ENCODE data around the gene PTTG1.

Gene PTTG1

DNA sequence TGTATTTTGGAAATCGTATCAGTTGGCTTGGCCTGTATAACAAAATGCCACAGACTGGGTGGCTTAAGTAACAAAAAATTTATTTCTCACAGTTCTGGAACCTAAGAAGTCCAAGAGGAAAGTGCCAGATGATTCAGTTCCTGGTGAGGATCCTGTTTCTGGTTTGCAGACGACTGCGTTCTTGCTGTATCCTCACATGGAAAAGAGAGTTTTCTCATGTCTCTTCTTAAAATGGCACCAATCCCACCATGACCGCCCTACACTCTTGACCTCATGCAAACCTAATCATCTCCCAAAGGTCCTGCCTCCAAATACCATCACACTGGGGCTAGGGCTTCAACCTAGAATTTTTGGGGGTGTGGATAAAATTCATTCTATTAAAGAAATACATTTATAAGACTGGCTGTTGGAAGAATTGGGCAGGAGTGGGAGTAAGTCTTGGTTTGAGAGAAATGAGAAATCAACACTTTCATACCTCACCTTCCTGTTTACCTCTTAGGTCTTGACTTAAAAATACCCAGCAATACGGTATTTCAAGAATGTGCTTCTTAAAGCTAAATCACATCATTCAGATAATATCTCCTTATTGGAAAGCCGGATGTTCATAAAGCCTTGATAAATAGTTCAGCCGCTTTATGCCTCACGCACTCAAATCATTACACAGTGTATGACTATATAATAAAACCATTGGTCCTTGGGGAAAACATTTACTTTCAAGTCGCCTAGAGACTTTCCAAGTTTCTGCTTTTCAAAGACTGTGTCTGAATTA, 28.7 kb downstream of the PTTG1 start:
- peak; percentile 81 for FAIRE-seq
- no peak for DNase-seq (ENCODE audit: extremely low spot score, insufficient read length, low read depth)

GRCh38 chr5:160451281-160451680, 29.6 kb downstream of the PTTG1 start:
- peak; percentile 35 for FAIRE-seq

DNA sequence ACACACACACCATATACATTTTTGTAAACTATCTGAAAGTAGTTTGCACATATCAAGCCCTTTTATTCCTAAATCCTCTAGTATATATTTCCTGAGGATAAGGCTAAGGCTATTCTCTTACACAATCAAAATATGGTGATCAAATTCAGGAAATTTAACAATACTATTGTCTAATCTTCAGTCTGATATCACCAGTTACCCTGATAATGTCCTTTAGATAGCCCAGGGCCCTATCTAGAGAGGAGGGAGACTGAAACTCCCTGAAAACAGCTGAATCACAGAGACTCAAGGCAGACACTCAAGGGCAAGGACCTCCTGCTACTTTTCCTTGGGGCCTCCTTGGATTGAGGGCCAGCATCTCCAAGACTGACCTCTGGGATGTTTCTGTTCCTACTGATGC, 30.4 kb downstream of the PTTG1 start:
- DNase-seq (ENCODE audit: extremely low spot score, insufficient read length, low read depth) = no peak
- FAIRE-seq = no peak

More at GRCh38 chr5:160451281-160451680, 29.6 kb downstream of the PTTG1 start:
- DNase-seq (ENCODE audit: extremely low spot score, insufficient read length, low read depth) = no peak

DNA sequence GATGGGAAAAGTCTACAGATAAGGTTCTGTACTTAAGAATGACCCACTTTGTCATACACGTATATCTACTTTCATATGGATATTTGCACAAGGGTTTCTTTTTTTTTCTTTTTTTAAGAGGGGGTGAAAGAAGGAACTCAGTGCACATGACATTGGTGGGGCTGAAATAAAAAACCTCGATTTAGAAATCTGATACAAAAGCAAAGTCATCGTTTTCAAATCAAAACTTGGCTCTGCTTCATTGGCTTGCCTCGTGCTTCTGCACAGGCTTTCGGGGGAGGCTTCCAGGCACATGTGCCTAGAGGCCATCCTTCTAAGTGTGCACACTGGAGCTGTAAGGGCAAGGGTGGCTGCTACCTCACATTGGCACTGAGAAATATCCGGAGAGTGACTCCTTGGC, 31.1 kb downstream of the PTTG1 start:
- no peak for DNase-seq (ENCODE audit: extremely low spot score, insufficient read length, low read depth)
- FAIRE-seq = peak; percentile 63

GRCh38 chr5:160453751-160454150, 32.1 kb downstream of the PTTG1 start:
- DNase-seq (ENCODE audit: extremely low spot score, insufficient read length, low read depth) (no peak), FAIRE-seq (no peak)

- FAIRE-seq (peak; percentile 52), DNase-seq (ENCODE audit: extremely low spot score, insufficient read length, low read depth) (no peak)
These were observed 33.9 kb downstream of the PTTG1 start for GRCh38 chr5:160455600-160455999.

- FAIRE-seq = no peak
- DNase-seq (ENCODE audit: extremely low spot score, insufficient read length, low read depth) = no peak
These were observed 35.0 kb downstream of the PTTG1 start for GRCh38 chr5:160456480-160457177.

- no peak for DNase-seq (ENCODE audit: extremely low spot score, insufficient read length, low read depth)
- no peak for FAIRE-seq
These were observed 35.6 kb downstream of the PTTG1 start for GRCh38 chr5:160457252-160457651.

- FAIRE-seq (peak; percentile 75), DNase-seq (ENCODE audit: extremely low spot score, insufficient read length, low read depth) (no peak)
These were observed 37.4 kb downstream of the PTTG1 start for GRCh38 chr5:160458806-160459800.

DNA sequence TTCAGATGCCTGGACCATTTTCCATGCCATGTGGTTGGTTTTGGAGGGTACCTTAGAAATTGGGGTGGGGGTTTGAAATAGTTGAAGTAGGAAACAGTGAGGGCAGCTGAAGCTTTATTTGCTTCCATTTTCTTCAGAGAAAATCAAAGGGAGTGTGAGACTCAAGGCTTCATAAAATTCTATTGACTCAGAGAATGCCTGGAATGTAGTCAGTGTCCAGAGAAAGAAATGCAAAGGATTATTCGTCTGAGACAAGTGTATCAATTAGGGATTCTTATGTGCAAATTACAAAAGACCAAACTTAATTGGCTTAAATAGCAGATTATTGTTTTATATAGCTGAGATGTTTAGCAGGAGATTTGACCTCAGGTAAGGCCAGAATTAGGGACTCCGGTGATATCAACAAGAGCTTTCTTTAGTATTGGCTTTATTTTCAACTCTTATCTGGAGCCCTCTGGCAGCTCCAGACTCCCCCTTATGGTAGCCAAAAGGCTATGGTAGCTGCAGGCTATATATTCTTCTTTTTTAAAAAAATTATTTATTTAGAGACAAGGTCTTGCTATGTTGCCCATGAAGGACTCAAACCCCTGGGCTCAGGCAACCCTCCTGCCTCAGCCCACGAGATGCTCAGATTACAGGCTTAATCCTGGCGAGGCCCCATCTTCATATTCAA, 38.9 kb downstream of the PTTG1 start:
- DNase-seq (ENCODE audit: extremely low spot score, insufficient read length, low read depth) = no peak

DNA sequence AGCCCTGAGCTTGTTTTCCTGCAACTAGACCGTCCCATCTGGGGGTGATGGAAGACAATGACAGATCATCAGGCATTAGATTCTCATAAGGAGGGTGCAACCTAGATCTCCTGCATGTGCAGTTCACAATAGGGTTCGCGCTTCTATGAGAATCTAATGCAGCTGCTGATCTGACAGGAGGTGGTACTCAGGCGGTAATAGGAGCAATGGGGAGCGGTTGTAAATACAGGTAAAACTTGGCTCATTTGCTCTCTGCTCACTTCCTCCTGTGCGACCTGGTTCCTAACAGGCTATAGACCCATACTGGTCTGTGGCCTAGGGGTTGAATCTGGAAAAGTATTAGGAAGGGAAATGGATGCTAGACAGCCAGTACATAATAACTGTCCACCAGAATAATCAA, 39.7 kb downstream of the PTTG1 start:
- FAIRE-seq (no peak), DNase-seq (ENCODE audit: extremely low spot score, insufficient read length, low read depth) (no peak)

More for the DNA sequence above, 38.9 kb downstream of the PTTG1 start:
- no peak for FAIRE-seq

DNA sequence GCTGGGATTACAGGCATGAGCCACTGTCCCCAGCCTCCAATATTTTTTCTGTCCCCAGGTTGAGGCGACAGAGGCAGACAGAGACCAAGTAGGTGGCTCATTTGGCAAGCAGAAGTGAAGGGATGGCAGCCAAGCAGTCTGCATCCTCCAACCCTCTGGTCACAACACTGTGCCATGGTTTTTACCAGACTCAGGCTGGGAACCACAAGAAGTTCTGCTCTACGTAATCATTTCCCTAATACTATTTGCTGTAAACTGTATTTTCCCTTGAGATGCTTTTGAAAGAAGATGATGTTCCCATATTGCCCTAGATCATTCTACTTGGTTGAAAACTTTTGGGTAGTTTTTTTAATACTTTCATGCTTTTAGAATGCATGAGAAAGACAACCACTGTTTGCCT, 40.5 kb downstream of the PTTG1 start:
- FAIRE-seq (peak; percentile 75), DNase-seq (ENCODE audit: extremely low spot score, insufficient read length, low read depth) (no peak)

GRCh38 chr5:160463227-160463626, 41.6 kb downstream of the PTTG1 start:
- DNase-seq (ENCODE audit: extremely low spot score, insufficient read length, low read depth) (no peak), FAIRE-seq (no peak)

DNA sequence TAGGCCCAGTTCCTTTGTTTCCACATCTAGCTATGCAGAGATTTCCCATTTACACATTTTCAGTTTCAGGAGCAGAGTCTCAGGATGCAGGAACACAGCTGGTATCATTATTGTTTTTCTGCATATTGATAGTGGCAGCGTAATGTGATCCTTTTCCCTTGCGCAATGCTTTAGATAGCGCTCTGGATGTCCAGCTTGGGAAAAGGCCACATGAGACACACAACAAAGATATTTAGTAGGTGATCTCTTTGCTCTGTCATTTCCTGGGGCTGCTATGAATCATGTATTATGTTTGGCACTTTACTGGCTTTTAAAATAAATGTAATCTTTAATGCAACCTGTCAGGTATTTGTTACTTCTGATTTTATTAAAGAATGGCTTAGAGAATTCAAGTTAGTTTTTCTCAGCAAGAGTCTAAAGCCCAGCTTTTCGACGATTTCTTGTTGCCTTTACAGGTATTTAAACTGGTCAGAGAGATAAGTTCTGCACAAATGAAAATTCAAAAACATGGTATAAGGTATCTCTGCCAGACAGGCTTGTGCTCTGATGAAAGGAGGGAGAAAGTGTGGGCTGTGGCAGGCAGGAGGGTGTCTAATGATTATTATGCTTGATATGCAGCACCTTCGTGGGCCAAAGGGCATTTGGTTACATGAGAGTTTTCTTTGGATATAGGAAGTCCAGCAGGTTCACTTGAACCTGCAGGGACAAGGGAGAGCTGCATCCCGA, 42.2 kb downstream of the PTTG1 start:
- no peak for DNase-seq (ENCODE audit: extremely low spot score, insufficient read length, low read depth)
- no peak for FAIRE-seq

GRCh38 chr5:160464466-160464797, 42.8 kb downstream of the PTTG1 start:
- no peak for DNase-seq (ENCODE audit: extremely low spot score, insufficient read length, low read depth)
- peak; percentile 58 for FAIRE-seq

DNA sequence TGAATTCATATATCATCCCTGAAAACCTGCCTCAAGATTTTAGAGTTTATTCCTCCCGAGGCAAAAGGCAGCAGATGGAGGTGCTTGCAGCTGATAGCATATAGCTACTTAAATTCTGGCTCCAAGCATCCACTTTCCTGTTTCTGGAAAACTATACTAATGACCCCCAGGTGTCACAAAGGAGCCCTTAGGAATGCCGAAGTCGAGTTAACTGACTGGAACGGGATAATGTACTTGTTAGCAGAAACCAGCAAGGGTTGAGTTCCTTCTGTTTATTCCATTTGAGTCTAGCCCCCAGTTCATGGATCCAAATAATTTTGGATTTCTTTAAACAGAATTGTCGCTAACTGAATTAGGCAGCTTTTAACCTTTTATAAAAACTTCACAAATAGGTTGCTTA, 44.5 kb downstream of the PTTG1 start:
- no peak for FAIRE-seq
- DNase-seq (ENCODE audit: extremely low spot score, insufficient read length, low read depth) = no peak

DNA sequence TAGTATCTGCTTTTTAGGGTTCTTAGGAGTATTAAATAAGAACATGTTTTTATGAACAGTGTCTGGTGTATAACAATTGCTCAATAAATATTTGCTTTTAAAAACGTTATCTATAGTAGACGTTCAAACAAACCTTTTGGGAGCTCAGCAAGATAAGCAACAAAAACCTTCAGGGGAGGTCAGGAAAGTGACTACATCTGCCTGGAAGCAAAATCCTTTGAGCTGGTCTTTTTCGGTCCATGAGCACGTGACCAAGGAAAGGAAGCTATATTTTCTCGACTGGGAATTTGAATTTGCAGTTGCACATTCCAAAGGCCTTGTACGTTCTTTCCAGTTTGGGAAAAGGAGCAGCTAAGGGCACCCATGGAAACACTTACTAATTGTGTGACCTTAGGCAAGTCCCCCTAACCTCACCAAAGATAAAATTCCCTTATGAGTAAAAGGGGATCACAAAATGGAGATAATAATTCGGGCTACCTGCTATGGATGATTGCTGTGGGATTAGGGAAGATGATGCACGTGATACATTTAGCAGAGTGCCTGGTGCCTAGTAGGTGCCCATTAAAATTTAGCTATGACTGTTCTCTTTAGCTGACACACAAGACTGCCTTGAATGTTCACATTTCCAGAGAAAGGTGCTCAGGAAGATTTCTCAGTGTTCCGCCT, 45.4 kb downstream of the PTTG1 start:
- FAIRE-seq = no peak
- no peak for DNase-seq (ENCODE audit: extremely low spot score, insufficient read length, low read depth)

DNA sequence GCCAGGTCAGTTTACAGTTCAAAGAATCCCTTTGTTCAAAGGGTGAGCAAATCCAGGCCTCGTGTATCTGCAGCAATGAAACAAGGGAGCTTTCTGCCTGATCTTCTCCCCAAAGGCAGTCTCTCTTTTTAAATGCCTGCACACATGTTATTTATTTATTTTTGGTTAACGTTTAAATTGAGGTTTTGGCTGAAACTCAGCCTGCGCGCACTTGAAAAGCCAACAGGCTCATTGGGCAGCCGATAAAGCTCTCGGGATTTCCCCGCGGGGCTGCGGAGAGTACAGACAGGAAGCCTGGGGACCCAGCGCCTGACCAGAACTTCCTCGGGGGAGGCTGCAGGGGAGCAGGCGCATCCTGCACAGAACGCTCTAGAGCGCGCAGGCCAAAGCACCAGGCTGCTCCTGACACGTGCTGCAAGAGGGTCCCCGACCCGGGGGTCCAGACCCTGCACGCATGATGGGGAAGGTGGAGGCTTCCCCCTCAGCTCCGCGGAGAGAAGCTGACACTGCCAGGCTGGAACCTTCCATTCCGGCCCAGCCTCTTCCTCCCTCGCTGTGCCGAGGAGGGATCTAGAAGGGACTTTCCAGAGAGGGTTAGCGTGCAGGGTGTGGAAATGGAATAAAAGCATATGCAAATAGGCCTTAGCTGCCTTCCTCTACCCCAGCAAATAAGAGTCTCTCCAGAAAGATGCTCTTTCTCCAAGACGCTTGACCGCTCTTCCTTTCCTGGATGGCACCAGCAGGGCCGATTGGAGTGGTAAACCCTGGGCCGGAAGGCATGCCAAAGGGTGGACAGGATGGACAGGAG, 46.1 kb downstream of the PTTG1 start:
- DNase-seq (ENCODE audit: extremely low spot score, insufficient read length, low read depth) (peak; percentile 76), FAIRE-seq (peak; percentile 98)
